ENCODE results near the gene CHRDL2. TPM values are rescaled to one million over a fixed set of nuclear protein-coding genes. Genes with fewer than 3 reads are reported as not detected.

Gene CHRDL2
- total RNA-seq, 1 experiment from 2014 or later = 0.39 TPM

- H3K79me1 ChIP-seq (ENCODE audit: insufficient read depth, low read depth, low read length, poor library complexity, severe bottlenecking) = no peaks in the 10 kb centered on the region
- no peaks in the 10 kb centered on the region for H4K20me1 ChIP-seq (ENCODE audit: control insufficient read depth, insufficient read depth, insufficient read length)
- H3K27me3 Mint-ChIP-seq (ENCODE audit: low read depth) = no peaks in the 10 kb centered on the region
- H3K27me3 ChIP-seq (ENCODE audit: insufficient read depth, low read length) = 0 out of 2 replicates have a peak, but pooled peaks cover 2% of the 10 kb centered on the region
- no peak overlapping the region for H3K9ac ChIP-seq (ENCODE audit: extremely low read depth, insufficient read length, low read length)
- H2AFZ ChIP-seq (ENCODE audit: low read length) = no peak overlapping the region
- no peak overlapping the region for H4K8ac ChIP-seq (replicated peaks; ENCODE audit: insufficient read length, low read depth, low read length)
- no peak overlapping the region for H3K4me3 Mint-ChIP-seq
- H3K27ac ChIP-seq (ENCODE audit: insufficient read length, low read depth, low read length) = no peak overlapping the region
- no peak overlapping the region for H2BK5ac ChIP-seq (ENCODE audit: insufficient read length, low read length)
- no peaks in the 10 kb centered on the region for H3K9me3 ChIP-seq (ENCODE audit: control insufficient read depth, low read depth, low read length)
- no peak overlapping the region for H2BK12ac ChIP-seq (ENCODE audit: insufficient read length, low read depth, low read length)
- no peak overlapping the region for H3T11ph ChIP-seq (ENCODE audit: low read length)
- H3K9me3 Mint-ChIP-seq = peaks cover 0 to 4% of the 10 kb centered on the region in 2 experiments; a peak in 3 of 5 replicates
- no peak overlapping the region for H2BK15ac ChIP-seq (ENCODE audit: low read depth, low read length)
- no peak overlapping the region for H3K18ac ChIP-seq (ENCODE audit: insufficient read length, low read depth, low read length)
- no peak overlapping the region for H2BK20ac ChIP-seq (ENCODE audit: low read depth, low read length, poor library complexity, severe bottlenecking)
- no peaks in the 10 kb centered on the region for H3K79me2 ChIP-seq (ENCODE audit: insufficient read depth, low read length)
- peaks cover 8% of the 10 kb centered on the region in 2 experiments for H3K4me1 Mint-ChIP-seq
- H3K14ac ChIP-seq (ENCODE audit: insufficient read depth, low read length) = no peak overlapping the region
- no peak overlapping the region for H2BK120ac ChIP-seq (ENCODE audit: low read depth, low read length, poor library complexity, severe bottlenecking)
- no peak overlapping the region for H3K4ac ChIP-seq (ENCODE audit: low read depth, low read length)
- peaks cover 11 to 25% (median 19%) of the 10 kb centered on the region in 3 experiments; a peak in 6 of 7 replicates for H3K36me3 Mint-ChIP-seq (ENCODE audit: insufficient read depth in 1 of 3, low read depth in 3 of 3)
- H3K4me2 ChIP-seq (ENCODE audit: insufficient read depth, insufficient read length, low read length) = no peak overlapping the region
- H3K4me1 ChIP-seq (ENCODE audit: insufficient read depth, low read length) = no peaks in the 10 kb centered on the region
- no peak overlapping the region for H4K91ac ChIP-seq (ENCODE audit: insufficient read length, low read depth, low read length)
- H3K27ac Mint-ChIP-seq = no peak overlapping the region; a peak in 1 of 7 replicates
- H4K5ac ChIP-seq (ENCODE audit: insufficient read length, low read depth, low read length) = no peak overlapping the region
- no peak for DNase-seq
- H2AK5ac ChIP-seq (ENCODE audit: insufficient read length, low read length) = no peak overlapping the region
- WGBS (ENCODE audit: extremely low coverage, insufficient read length, low lambda C conversion rate) = no CpG with 5 or more reads among the region's 2 CpGs
- no peak for TF ChIP-seq CTCF (conservative IDR thresholded peaks at IDR 0.05)
- no peak overlapping the region for H3K23ac ChIP-seq (ENCODE audit: insufficient read length, low read depth, low read length)
- no peaks in the 10 kb centered on the region for H3K23me2 ChIP-seq (ENCODE audit: insufficient read length, low read depth, low read length, poor library complexity, severe bottlenecking)
- H3K56ac ChIP-seq (ENCODE audit: insufficient read length, low read depth, low read length) = no peak overlapping the region
These were observed 80.7 kb downstream of the CHRDL2 start for GRCh38 chr11:74650498-74650897.
